Prostate gland (tissue), 2 donors: ENCODE measurements around the gene TSNAX. TPM values are rescaled to one million over a fixed set of nuclear protein-coding genes. Genes with fewer than 3 reads are reported as not detected.
"Not testable (repeated sequence)": the region's sequence is repeated elsewhere in the genome, so short reads cannot be mapped to it uniquely, and the experiment has no call there.

Source experiments
- DNase-seq: peaks from one replicate; pipeline ENCODE4 v3.0.0-alpha.2; 2019; ENCODE audit warnings: low spot score
- H3K27ac ChIP-seq, 2 donors: fragments of 200-600 bp; sonication (generic); 2 replicates each; pipeline ENCODE4 v1.5.1; 2017 to 2019
- H3K27me3 ChIP-seq: fragments of 200-600 bp; sonication (generic); replicated peaks from 2 replicates; pipeline ENCODE4 v1.5.1; 2019; ENCODE audit not compliant: insufficient read depth
- H3K36me3 ChIP-seq, 2 donors: fragments of 200-600 bp; sonication (generic); 1 replicate in 1 of 2; 2 replicates in 1 of 2; pipeline versions ENCODE4 v1.5.1 to v1.8.1; 2017 to 2019
- H3K4me1 ChIP-seq: fragments of 200-600 bp; sonication (generic); replicated peaks from 2 replicates; pipeline ENCODE4 v1.5.1; 2019
- H3K4me3 ChIP-seq, 2 donors: fragments of 200-600 bp; sonication (generic); 2 replicates each; pipeline ENCODE4 v1.5.1; 2017 to 2019
- H3K9me3 ChIP-seq: fragments of 200-600 bp; sonication (generic); 2 replicates; pipeline ENCODE4 v1.5.1; 2017
- POLR2A ChIP-seq: fragments of 450-650 bp; IDR thresholded peaks from one replicate; pipeline ENCODE4 v1.6.1; 2016; ENCODE audit warnings: antibody characterized with exemption, mild to moderate bottlenecking
- POLR2AphosphoS5 ChIP-seq: sonication (generic); formaldehyde crosslinking; IDR thresholded peaks from one replicate; pipeline ENCODE4 v1.6.1; 2017; ENCODE audit warnings: antibody characterized with exemption
- WGBS: methylation state at CpG from one replicate; pipeline ENCODE4 v1.1.5; 2018; 5-methylcytosine and 5-hydroxymethylcytosine counted together
- intact Hi-C: fragments of 100-400 bp; cut with DNase I; formaldehyde crosslinking; loops from one replicate; pipeline ENCODE4 v1.14.2; 2022
- total RNA-seq, 2 donors: library from RNA; depleted of rRNA; stranded (reverse); fragments of >200 nt; gene quantifications; one replicate each; pipeline ENCODE4 v1.1.0, GENCODE V29; 2016
- TF ChIP-seq, protein P1 (sequence below), 4 experiments: fragments of 200-600 bp in 2 of 4; fragments of 450-650 bp in 2 of 4; sonication (generic) in 2 of 4; IDR thresholded peaks; 1 replicate in 3 of 4; 2 replicates in 1 of 4; pipeline ENCODE4 v1.5.1; 2016 to 2019; ENCODE audit warnings: antibody characterized with exemption in 4 of 4, mild to moderate bottlenecking in 2 of 4, moderate library complexity in 2 of 4

The TSNAX gene
- total RNA-seq, 2 donors from 2014 or later: 23.5 to 41.2 TPM

DNA sequence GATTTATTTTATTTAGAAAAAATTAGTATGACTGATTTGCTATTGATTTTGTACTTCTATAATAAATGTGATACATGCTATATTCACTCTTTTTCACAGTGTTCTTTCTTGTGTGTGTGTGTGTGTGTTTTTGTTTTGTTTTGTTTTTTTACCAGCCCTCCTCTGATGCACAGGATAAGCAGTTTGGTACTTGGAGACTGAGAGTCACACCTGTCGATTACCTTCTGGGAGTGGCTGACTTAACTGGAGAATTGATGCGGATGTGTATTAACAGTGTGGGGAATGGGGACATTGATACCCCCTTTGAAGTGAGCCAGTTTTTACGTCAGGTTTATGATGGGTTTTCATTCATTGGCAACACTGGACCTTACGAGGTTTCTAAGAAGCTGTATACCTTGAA lies 35.9 kb downstream of the TSNAX start:
- intact Hi-C loops: no loop called here
- 95% methylated on average over 4 of the region's 4 CpGs for WGBS
- no peaks in the 10 kb centered on the region for H3K9me3 ChIP-seq
- H3K4me3 ChIP-seq: no peak overlapping the region
- no peaks in the 10 kb centered on the region for H3K36me3 ChIP-seq
- TF ChIP-seq POLR2AphosphoS5: no peak
- TF ChIP-seq, protein P1, sequence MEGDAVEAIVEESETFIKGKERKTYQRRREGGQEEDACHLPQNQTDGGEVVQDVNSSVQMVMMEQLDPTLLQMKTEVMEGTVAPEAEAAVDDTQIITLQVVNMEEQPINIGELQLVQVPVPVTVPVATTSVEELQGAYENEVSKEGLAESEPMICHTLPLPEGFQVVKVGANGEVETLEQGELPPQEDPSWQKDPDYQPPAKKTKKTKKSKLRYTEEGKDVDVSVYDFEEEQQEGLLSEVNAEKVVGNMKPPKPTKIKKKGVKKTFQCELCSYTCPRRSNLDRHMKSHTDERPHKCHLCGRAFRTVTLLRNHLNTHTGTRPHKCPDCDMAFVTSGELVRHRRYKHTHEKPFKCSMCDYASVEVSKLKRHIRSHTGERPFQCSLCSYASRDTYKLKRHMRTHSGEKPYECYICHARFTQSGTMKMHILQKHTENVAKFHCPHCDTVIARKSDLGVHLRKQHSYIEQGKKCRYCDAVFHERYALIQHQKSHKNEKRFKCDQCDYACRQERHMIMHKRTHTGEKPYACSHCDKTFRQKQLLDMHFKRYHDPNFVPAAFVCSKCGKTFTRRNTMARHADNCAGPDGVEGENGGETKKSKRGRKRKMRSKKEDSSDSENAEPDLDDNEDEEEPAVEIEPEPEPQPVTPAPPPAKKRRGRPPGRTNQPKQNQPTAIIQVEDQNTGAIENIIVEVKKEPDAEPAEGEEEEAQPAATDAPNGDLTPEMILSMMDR (IDR thresholded peaks at IDR 0.05): no peak
- TF ChIP-seq POLR2A: no peak
- no peaks in the 10 kb centered on the region for H3K4me1 ChIP-seq
- DNase-seq: no peak
- H3K27me3 ChIP-seq: no peaks in the 10 kb centered on the region
- H3K27ac ChIP-seq: no peak overlapping the region

DNA sequence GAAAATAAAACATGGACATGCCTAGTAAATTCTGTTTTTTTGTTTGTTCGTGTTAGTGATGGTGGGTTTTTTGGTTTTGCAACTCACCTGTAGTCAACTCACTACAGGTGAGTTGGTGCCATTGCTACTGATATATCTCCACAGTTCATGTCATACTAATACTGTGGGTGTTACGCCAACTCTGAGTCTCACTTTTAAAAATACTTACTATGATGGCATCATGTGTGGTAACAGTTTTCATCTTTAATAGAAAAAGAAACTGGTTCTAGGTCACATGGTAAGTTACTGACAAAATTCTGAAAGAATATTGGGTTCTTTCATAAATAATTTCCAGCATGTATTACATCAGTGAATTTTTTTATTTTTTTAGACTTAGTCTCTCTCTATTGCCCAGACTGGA lies 38.0 kb downstream of the TSNAX start:
- no peak overlapping the region for H3K27ac ChIP-seq
- TF ChIP-seq, protein P1 (IDR thresholded peaks at IDR 0.05): no peak
- no peak for TF ChIP-seq POLR2A
- no peak for TF ChIP-seq POLR2AphosphoS5
- no peaks in the 10 kb centered on the region for H3K4me1 ChIP-seq
- DNase-seq: no peak
- no peaks in the 10 kb centered on the region for H3K9me3 ChIP-seq
- H3K36me3 ChIP-seq: no peaks in the 10 kb centered on the region
- WGBS: 97% methylated on average over 2 of the region's 2 CpGs
- intact Hi-C loops: no loop called here
- H3K4me3 ChIP-seq: no peak overlapping the region
- no peaks in the 10 kb centered on the region for H3K27me3 ChIP-seq

DNA sequence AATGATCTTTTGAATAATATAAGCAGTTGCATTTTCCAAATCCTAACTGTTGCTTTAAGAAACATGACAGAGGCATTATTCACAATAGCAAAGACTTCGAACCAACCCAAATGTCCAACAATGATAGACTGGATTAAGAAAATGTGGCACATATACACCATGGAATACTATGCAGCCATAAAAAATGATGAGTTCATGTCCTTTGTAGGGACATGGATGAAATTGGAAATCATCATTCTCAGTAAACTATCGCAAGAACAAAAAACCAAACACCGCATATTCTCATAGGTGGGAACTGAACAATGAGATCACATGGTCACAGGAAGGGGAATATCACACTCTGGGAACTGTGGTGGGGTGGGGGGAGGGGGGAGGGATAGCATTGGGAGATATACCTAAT lies 41.8 kb downstream of the TSNAX start:
- H3K27ac ChIP-seq, H3K27me3 ChIP-seq, H3K36me3 ChIP-seq, H3K4me1 ChIP-seq, H3K4me3 ChIP-seq, intact Hi-C loops, DNase-seq, H3K9me3 ChIP-seq: not testable (repeated sequence)
- 97% methylated on average over 3 of the region's 3 CpGs for WGBS

DNA sequence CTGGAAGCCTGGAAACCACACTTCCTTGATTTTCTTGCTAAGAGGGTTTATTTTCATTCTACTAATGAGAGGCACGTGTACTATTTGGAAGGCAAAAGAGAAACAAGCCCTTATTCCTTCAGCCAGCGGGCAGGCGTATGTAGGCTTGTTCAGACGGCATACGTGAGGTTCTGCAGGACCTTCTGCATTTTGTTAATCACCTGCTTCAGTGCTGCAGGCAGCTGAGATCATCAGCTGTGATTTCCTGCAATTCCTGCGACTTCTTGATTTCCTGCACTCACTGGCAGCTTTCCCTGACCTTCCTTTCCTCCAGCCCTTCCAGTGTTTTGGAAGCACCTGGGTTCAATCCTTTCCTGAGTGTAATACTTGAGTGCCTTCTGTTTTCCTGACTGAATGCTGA lies 43.4 kb downstream of the TSNAX start:
- intact Hi-C loops: no loop called here
- Histone ChIP-seq H3K36me3 (no peaks in the 10 kb centered on the region), H3K27ac (no peak overlapping the region), H3K9me3 (no peaks in the 10 kb centered on the region), H3K4me3 (no peak overlapping the region), H3K4me1 (no peaks in the 10 kb centered on the region), H3K27me3 (no peaks in the 10 kb centered on the region)
- TF ChIP-seq POLR2A (no peak), POLR2AphosphoS5 (no peak)
- TF ChIP-seq, protein P1 (IDR thresholded peaks at IDR 0.05): no peak
- 77% methylated on average over 6 of the region's 6 CpGs for WGBS
- no peak for DNase-seq

DNA sequence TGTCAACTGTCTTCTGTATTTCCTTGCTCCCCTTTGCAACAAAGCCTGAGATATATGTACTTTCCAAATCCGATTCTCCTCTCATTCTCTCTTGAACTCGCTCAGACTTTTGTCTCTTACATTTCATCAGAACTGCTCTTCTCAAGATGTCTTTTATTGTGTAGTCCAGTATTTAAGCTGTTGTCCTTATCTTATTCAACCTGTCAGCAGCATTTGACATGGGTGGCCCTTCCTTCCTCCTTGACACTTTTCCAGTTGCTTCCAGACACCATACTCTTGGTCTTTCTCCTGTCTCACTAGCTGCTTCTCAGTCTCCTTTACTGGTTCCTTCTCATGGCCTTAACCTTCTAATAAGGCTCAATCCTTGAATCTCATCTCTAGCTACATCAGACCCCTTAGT lies 47.0 kb downstream of the TSNAX start:
- no peaks in the 10 kb centered on the region for H3K9me3 ChIP-seq
- TF ChIP-seq POLR2A: no peak
- TF ChIP-seq, protein P1 (IDR thresholded peaks at IDR 0.05): no peak
- TF ChIP-seq POLR2AphosphoS5: no peak
- no peak overlapping the region for H3K27ac ChIP-seq
- DNase-seq: no peak
- no peaks in the 10 kb centered on the region for H3K27me3 ChIP-seq
- 97% methylated on average over 2 of the region's 2 CpGs for WGBS
- no peak overlapping the region for H3K4me3 ChIP-seq
- intact Hi-C loops: no loop called here
- no peaks in the 10 kb centered on the region for H3K36me3 ChIP-seq
- no peaks in the 10 kb centered on the region for H3K4me1 ChIP-seq
